Activated naive CD8-positive, alpha-beta T cell treated with anti-CD3 and anti-CD28 coated beads, Interleukin-2, amount 50 U/mL, for 24 hours (primary cell): ENCODE data around the gene NECAP2.
"Not testable (repeated sequence)": the region's sequence is repeated elsewhere in the genome, so short reads cannot be mapped to it uniquely, and the experiment has no call there.

Experiments
- ATAC-seq: fragments of 150-1000 bp; cut with Tn5 transposase; one replicate; pipeline ENCODE4 v1.10.0; 2021
- DNase-seq: peaks from one replicate; pipeline ENCODE4 v3.0.0; 2021
- H3K27ac Mint-ChIP-seq: one replicate; pipeline ENCODE4 v1.8.0; 2021; ENCODE audit warnings: mild to moderate bottlenecking, mixed read lengths
- H3K27me3 Mint-ChIP-seq: one replicate; pipeline ENCODE4 v1.8.0; 2021; ENCODE audit warnings: mixed read lengths
- H3K36me3 Mint-ChIP-seq: one replicate; pipeline ENCODE4 v1.8.0; 2021; ENCODE audit warnings: low read depth, mixed read lengths
- H3K4me1 Mint-ChIP-seq: one replicate; pipeline ENCODE4 v1.8.0; 2021; ENCODE audit warnings: mixed read lengths
- H3K4me3 Mint-ChIP-seq: one replicate; pipeline ENCODE4 v1.8.0; 2021; ENCODE audit warnings: mild to moderate bottlenecking, moderate library complexity, mixed read lengths
- H3K9me3 Mint-ChIP-seq: one replicate; pipeline ENCODE4 v1.8.0; 2021; ENCODE audit warnings: mixed read lengths

NECAP2 gene

GRCh38 chr1:16487011-16487410 is 46.5 kb downstream of the NECAP2 start:
- H3K36me3 Mint-ChIP-seq, H3K4me3 Mint-ChIP-seq, H3K27ac Mint-ChIP-seq, H3K27me3 Mint-ChIP-seq, H3K4me1 Mint-ChIP-seq, ATAC-seq, H3K9me3 Mint-ChIP-seq, DNase-seq: not testable (repeated sequence)

- not testable (repeated sequence) for H3K36me3 Mint-ChIP-seq, H3K27me3 Mint-ChIP-seq, H3K4me3 Mint-ChIP-seq, H3K27ac Mint-ChIP-seq, DNase-seq, ATAC-seq, H3K4me1 Mint-ChIP-seq, H3K9me3 Mint-ChIP-seq
Measured at GRCh38 chr1:16489195-16489880, 48.8 kb downstream of the NECAP2 start.

GRCh38 chr1:16491056-16491675 is 50.6 kb downstream of the NECAP2 start:
- Mint-ChIP-seq H3K4me1 (peaks cover 3% of the 10 kb centered on the region), H3K9me3 (no peaks in the 10 kb centered on the region), H3K36me3 (no peaks in the 10 kb centered on the region), H3K4me3 (no peak overlapping the region), H3K27ac (no peak overlapping the region), H3K27me3 (no peaks in the 10 kb centered on the region)
- no peak for DNase-seq
- ATAC-seq = no peak

- not testable (repeated sequence) for H3K27ac Mint-ChIP-seq, H3K4me3 Mint-ChIP-seq, H3K27me3 Mint-ChIP-seq, DNase-seq, H3K9me3 Mint-ChIP-seq, H3K4me1 Mint-ChIP-seq, H3K36me3 Mint-ChIP-seq
- peak; percentile 53 for ATAC-seq
Measured at GRCh38 chr1:16492937-16493336, 52.4 kb downstream of the NECAP2 start.

GRCh38 chr1:16493731-16494130 is 53.2 kb downstream of the NECAP2 start:
- DNase-seq, H3K27ac Mint-ChIP-seq, H3K27me3 Mint-ChIP-seq, H3K36me3 Mint-ChIP-seq, H3K9me3 Mint-ChIP-seq, ATAC-seq, H3K4me3 Mint-ChIP-seq: not testable (repeated sequence)
- peaks cover 11% of the 10 kb centered on the region for H3K4me1 Mint-ChIP-seq

GRCh38 chr1:16497474-16497904 is 57.0 kb downstream of the NECAP2 start:
- not testable (repeated sequence) for H3K9me3 Mint-ChIP-seq, H3K36me3 Mint-ChIP-seq, DNase-seq, H3K27me3 Mint-ChIP-seq, ATAC-seq, H3K27ac Mint-ChIP-seq
- H3K4me3 Mint-ChIP-seq = peak overlapping the region; percentile 71
- H3K4me1 Mint-ChIP-seq = peaks cover 16% of the 10 kb centered on the region

- H3K9me3 Mint-ChIP-seq, ATAC-seq, DNase-seq, H3K27me3 Mint-ChIP-seq, H3K36me3 Mint-ChIP-seq, H3K27ac Mint-ChIP-seq: not testable (repeated sequence)
- H3K4me3 Mint-ChIP-seq = peak overlapping the region; percentile 71
- H3K4me1 Mint-ChIP-seq = peaks cover 13% of the 10 kb centered on the region
Measured at GRCh38 chr1:16498047-16498446, 57.5 kb downstream of the NECAP2 start.

- ATAC-seq (peak; percentile 93), DNase-seq (peak; percentile 88)
- H3K4me3 Mint-ChIP-seq = peak overlapping the region; percentile 82
- H3K27ac Mint-ChIP-seq = no peak overlapping the region
- no peaks in the 10 kb centered on the region for H3K27me3 Mint-ChIP-seq
- no peaks in the 10 kb centered on the region for H3K9me3 Mint-ChIP-seq
- peaks cover 13% of the 10 kb centered on the region for H3K4me1 Mint-ChIP-seq
- no peaks in the 10 kb centered on the region for H3K36me3 Mint-ChIP-seq
Measured at GRCh38 chr1:16498573-16499413, 58.3 kb downstream of the NECAP2 start.

GRCh38 chr1:16500466-16500865 is 59.9 kb downstream of the NECAP2 start:
- H3K27me3 Mint-ChIP-seq, H3K27ac Mint-ChIP-seq, H3K36me3 Mint-ChIP-seq, DNase-seq, H3K9me3 Mint-ChIP-seq, ATAC-seq: not testable (repeated sequence)
- peaks cover 13% of the 10 kb centered on the region for H3K4me1 Mint-ChIP-seq
- H3K4me3 Mint-ChIP-seq = peak overlapping the region; percentile 26

- H3K36me3 Mint-ChIP-seq, H3K27me3 Mint-ChIP-seq, H3K4me3 Mint-ChIP-seq, ATAC-seq, H3K9me3 Mint-ChIP-seq, DNase-seq, H3K27ac Mint-ChIP-seq: not testable (repeated sequence)
- H3K4me1 Mint-ChIP-seq = peaks cover 13% of the 10 kb centered on the region
Measured at GRCh38 chr1:16500975-16501374, 60.5 kb downstream of the NECAP2 start.

GRCh38 chr1:16501446-16501845 is 60.9 kb downstream of the NECAP2 start:
- DNase-seq, H3K27ac Mint-ChIP-seq, ATAC-seq, H3K27me3 Mint-ChIP-seq, H3K4me3 Mint-ChIP-seq, H3K9me3 Mint-ChIP-seq, H3K36me3 Mint-ChIP-seq: not testable (repeated sequence)
- H3K4me1 Mint-ChIP-seq = peaks cover 13% of the 10 kb centered on the region

- Mint-ChIP-seq H3K27me3 (no peaks in the 10 kb centered on the region), H3K36me3 (no peaks in the 10 kb centered on the region), H3K4me3 (no peak overlapping the region), H3K27ac (no peak overlapping the region), H3K9me3 (no peaks in the 10 kb centered on the region), H3K4me1 (peaks cover 5% of the 10 kb centered on the region)
- no peak for DNase-seq
- ATAC-seq = no peak
Measured at GRCh38 chr1:16503494-16503893, 63.0 kb downstream of the NECAP2 start.

- not testable (repeated sequence) for H3K4me3 Mint-ChIP-seq, H3K27me3 Mint-ChIP-seq, H3K9me3 Mint-ChIP-seq, H3K36me3 Mint-ChIP-seq, DNase-seq, ATAC-seq, H3K27ac Mint-ChIP-seq, H3K4me1 Mint-ChIP-seq
Measured at GRCh38 chr1:16505870-16506269, 65.3 kb downstream of the NECAP2 start.

- not testable (repeated sequence) for H3K36me3 Mint-ChIP-seq, H3K27ac Mint-ChIP-seq, H3K27me3 Mint-ChIP-seq, H3K4me3 Mint-ChIP-seq, H3K9me3 Mint-ChIP-seq, ATAC-seq, DNase-seq, H3K4me1 Mint-ChIP-seq
Measured at GRCh38 chr1:16506364-16507136, 66.0 kb downstream of the NECAP2 start.
